Measurements from ENCODE around the gene NGEF.
"Not testable (repeated sequence)": the region's sequence is repeated elsewhere in the genome, so short reads cannot be mapped to it uniquely, and the experiment has no call there.

Gene NGEF

DNA sequence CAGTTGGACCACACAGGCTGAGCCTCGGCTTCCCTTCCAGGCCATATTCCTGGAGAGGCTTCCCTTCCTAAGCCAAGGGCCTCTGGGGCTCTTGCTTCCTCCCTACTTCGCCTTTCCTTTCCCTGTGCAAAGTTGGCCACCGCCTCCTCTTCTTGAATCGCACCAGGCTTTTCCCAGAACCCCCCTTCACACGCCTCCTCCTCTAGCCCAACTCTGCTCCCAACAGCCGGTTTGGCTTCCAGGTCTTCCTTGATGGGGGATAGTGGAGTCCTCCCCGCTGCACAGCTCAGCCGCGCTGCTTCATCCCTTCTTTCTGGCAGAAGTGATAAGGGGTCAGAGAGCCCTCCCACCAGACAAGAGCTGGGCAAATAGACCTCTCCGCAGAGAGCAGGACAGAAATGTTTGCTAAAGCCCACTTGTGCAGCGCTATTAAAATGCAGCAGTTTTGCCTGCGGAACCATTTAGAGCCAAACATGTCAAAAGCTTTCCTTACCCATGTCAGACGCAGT lies 86.6 kb downstream of the NGEF start:
- FAIRE-seq: no peak

DNA sequence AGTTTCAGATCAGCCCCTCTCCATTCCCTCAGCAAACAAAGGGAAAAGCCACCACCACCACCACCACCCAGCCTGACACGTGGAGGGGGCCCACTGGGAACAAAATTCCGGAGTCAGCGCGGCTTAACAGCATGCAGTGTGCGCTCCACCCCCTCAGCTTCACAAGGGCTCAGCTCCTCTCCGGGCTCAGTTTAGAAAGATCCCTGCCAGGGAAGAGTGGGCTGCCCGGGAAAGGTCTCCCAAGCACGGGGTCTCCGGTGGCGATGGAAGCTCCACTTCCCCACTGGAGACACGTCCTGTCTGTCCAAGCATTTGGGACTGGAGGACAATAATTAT lies 87.3 kb downstream of the NGEF start:
- FAIRE-seq: no peak

DNA sequence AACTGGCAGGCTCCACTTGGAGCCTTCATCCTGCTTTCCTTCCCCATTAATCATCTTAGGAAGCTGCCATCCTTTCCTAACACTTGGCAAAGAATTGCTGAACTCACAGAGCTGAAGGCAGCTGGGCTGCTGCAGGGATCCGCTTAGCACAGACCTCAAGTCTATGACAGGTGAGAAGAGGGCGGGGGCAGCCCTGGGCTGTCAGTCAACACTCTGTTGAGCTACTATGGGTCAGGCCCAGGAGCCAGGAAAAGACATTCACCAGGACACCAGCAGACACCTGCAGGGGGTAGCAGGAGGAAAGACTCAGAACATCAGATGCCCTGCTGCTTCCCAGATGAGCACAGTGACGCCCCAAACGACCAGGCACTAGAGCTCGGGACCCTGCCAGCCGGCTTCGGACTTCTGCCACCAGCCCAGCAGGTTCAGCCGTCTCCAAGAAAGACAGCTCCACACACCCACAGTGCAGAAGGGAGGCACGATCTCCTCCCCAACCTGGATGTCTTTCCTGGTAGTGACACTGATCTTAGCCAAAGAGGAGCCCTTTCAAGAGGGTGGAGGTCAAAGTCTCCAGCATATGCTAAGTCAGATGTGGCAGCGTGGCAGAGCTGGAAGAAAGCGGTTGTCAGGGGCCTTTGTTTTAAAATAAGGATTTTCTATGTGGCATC lies 87.8 kb downstream of the NGEF start:
- FAIRE-seq: no peak

DNA sequence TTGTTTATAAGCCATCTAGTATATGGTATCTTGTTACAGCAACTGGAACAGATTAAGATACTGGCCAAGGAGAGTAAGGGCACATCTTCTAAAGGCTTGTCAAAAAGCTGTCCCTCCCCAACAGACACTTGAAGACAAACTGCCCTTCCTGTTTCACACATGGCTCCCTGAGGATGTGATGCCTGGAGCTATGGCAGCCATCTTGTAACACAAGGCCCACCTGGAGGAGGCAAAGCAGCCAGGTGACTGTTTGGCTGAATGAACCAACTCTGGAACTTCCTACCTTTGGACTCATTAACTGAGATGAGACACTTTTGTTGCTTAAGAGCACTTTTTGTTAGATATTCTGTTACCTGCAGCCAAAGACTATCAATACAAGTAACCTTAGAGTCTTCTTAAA lies 88.6 kb downstream of the NGEF start:
- FAIRE-seq: no peak

DNA sequence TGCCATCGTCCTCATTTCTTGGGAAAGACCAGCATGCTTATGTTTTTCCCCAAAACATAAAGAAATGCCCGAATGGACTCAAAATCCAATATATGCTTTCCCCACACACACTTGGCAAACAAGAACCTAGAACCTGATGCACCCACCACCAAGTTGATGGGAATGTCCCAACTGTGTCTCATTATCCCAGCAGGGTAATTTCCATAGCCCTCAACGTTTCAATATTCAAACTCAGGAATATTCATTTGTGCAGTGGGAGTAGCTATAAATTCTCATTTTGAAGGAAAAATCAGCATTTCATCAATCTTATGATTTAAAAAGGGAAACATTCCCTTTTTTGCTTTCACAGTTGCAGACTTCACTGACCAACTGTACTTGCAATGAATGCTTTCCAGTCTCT lies 92.3 kb downstream of the NGEF start:
- no peak for FAIRE-seq

DNA sequence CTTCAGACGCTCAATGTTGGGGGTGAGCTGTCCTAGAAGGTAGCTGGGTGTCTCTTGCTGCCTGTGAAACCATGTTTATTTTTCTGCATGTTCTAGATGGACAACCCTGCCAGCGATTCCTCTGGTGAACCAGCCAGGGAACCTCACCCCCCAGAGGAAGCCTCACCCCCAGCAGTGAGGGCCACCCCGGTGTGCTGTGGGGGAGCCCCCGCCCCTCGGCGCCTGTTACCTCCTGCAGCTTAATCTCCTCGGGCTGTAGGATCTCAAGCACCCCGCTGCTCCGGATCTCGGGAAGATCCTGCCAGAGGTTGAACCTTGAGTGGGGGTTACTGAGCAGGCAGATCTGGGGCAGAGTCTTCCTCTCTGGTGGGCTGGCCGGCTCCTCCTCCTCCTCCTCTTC lies 93.0 kb downstream of the NGEF start:
- FAIRE-seq: no peak

DNA sequence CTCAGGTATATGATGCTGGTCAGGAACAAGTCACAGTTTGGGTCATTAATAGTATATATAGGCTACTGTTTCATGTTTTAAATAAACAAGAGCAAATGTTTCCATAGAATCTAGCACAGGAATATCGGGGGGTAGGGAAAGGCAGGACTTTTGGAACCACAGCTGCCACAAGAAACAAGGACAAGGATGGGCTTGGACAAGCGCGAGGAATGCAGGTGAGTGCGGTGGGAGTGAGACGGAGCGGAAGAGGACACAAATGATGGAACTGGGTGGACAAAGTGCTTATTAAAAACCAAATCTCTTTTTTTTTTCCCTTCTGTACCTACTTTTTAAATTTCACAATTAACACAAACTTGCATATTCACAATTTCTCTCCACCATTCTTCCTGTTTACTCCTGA lies 93.9 kb downstream of the NGEF start:
- no peak for FAIRE-seq

DNA sequence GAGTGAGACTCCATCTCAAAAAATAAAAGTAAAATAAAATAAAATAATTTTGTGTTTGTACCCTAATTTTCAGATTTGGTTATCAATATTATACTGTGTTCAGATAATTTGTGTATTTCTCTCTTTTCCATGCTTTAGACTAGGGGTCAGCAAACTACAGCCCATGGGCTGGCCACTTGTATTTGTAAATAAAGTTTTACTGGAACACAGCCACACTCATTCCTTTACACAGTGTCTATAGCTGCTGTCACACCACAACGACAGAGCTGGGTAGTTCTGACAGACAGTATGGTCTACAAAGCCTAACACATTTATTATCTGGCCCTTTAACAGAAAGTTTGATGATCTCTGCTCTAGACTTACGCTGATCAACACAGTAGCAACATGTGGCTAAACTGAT lies 99.2 kb downstream of the NGEF start:
- no peak for FAIRE-seq

DNA sequence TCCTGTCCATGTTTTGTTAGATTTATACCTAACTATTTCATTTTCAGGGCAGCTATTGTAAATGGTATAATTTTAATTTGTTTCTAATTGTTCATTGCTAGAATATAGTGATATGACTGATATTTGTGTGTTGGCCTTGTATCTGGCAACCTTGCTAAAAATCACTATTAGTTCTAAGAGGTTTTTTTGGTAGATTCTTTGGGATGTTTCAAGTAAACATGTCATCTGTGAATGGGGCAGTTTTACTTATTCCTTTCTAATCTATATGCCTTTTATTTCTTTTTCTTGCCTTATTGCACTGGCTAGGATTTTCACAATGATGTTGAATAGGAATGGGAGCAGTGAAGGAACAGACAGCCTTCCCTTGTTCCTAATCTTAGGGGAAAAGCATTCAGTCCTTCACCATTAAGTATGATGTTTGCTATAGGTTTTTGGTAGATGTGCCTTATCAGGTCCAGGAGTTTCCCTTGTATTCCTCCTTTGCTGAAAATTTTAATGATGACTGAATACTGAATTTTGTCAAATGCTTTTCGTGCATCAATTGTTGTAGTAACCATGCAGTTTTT lies 101.3 kb downstream of the NGEF start:
- no peak for FAIRE-seq

DNA sequence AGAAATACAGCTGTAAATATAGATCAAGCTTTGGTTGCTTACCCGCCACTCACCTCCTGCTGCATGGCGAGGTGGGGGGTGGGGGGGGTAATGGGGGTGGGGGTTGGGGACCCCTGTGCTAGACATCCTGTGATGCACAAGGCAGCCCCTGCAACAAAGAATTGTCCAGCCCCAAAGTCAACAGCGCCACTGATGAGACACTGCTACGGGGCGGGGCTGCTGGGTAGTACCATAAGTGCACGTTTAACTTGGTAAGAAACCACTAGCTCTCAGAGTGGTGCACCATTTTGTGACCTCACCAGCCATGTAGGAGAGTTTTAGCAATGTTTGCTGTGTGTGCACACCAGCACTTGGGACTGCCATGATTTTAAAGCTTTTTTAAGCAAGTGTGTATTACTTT lies 102.7 kb downstream of the NGEF start:
- FAIRE-seq: no peak

DNA sequence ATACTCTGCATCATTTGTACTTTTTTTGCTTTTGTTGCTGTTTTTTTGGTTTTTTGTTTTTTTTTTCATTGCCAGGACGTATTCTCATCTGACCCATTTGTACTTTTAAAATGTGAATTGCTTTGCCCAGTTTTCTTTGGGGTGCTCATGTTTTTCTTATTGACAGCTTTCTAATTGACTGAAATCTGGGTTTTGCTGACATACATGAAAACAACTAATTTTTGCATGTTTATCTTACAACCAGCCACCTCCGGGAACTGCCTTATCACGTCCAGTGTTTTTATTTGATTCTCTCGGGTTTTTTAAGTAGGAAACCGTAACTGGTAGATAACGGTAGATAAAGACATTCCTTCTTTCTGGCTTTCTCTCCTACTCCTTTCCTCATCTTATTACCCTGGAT lies 104.4 kb downstream of the NGEF start:
- FAIRE-seq: no peak

DNA sequence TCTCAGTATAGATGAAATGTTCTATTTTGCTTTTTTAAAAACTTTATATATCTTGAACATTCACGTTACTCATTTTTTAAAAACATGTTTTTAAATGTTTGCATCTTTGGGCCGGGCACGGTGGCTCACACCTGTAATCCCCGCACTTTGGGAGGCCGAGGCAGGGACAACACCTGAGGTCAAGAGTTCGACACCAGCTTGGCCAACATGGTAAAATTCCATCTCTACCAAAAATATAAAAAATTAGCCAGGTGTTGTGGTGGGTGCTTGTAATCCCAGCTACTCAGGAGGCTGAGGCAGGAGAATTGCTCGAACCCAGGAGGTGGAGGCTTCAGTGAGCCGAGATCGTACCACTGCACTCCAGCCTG lies 105.4 kb downstream of the NGEF start:
- not testable (repeated sequence) for FAIRE-seq

DNA sequence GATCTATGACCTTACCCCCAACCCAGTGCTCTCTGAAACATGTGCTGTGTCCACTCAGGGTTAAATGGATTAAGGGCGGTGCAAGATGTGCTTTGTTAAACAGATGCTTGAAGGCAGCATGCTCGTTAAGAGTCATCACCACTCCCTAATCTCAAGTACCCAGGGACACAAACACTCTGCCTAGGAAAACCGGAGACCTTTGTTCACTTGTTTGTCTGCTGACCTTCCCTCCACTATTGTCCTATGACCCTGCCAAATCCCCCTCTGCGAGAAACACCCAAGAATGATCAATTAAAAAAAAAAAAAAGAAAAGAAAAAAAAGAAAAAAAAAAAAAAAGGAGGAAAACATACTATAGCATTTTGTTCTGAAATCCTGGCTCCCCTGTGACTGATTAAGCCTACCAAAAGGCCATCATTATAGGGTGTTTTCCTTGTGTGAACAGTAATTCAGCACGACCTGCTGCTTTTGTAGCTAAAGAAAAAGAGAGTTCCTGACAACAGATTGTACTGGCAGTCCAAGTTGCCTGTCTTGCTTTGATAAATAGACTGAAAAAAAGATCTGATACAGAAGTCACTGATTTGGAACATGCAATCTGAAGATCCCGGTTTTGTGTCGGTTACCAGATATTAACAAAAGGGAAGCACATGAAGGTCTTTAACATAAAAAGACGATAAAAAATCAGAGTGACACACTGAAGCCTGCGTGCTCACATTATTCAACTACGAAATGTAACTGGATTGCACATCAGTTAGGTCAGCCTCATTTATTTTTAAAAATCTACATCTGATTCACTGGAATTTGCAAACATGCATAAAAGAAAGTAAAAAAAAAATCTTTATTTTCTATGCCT lies 106.0 kb downstream of the NGEF start:
- not testable (repeated sequence) for FAIRE-seq

DNA sequence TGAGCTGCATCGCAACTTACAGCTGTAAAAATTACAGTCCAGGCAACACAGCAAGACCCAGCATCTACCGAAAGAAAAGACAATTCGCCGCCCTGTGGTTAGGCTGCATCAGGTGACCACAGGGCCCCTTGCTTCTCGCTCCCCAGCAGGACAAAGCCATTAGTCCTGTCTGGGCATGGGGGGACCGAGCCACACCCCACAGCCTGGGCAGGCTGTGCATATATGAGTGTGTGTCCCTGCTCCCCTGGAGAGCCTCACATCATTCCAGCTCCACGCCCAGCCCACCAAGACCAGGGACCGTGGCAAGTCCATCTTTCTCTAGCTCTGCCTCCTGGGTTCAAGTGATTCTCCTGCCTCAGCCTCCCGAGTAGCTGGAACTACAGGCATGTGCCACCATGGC lies 109.1 kb downstream of the NGEF start:
- FAIRE-seq: no peak

DNA sequence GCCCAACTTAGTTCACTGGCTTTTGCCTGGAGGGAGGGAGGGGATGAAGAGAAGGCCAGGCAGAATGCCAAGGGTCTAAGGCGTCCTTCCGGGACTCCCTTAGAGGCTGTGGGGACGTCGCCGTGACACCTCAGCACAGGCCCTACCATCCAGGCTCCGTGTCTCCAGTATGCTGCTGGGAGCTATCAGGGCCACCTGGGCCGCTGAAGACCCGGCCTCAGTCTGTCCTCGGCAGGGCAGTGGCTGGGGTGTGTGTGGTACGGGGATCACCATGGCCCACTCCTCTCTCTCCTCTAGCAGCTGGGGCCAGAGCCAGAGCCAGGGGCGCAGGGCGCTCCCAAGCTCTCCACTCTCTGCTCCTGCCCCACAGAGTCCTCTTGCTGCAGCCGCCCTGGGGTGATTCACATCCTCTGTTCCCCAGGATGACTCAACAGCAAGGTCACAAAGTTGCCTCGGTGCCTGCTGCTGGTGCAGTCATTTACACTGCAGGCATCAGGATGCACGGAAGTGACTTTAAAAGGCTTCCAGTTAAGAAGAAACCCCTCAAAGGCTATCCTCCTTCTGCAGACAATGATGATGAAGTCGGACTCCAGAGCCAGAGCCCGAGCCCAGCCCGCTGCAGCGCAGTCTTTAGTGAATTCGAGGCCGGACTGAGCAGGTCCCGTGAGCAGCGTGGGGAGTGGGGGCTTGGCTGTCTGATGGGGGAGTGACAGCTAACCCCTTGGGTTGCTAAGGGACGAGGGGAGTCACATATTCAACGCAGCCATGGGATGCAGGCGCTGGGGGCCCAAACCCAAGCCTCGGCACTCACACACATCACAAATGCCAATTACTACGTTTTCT lies 111.1 kb downstream of the NGEF start:
- FAIRE-seq: no peak

DNA sequence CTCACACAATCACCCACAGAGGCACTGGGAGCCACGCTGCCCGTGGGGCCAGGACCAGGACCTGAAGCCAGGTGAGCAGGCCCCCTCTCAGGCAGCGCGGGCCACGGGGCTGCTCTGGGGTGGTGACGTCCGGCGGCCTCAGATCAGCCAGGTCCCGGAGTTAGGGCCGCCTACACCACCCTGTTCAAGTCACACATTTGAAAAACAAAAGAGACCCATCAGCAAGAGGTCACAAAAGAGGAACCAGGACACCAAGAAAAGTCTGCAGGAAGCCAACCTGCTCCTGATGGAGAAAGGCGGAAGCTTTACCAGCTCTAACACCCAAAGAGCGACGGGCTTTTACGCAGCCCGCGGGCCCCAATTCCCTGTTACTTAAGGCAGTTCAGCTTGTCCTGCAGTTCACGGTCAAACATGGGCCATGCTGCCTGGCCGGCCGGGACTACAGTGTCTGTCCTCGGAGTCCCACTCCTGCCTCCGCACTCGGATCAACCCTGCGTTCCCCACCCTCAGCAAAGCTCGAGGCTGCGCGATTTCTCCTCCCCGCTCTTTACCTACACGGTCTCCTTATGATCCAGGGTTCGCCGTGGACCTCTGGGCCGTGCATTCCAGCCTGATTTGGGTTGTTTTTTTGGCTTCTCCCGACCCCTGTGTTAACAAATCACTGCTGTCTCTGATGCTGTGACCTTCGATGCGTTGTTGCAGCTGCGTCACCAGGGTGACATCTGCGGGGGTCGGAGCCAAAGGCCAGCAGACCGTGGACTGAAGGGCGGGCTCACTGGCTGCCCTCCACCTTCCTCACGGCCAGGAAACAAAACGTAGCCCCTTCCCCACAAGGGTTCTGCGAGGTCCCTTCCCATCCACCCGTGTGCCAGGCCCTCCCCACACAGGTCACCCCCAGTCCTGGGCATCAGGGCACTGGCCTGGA lies 112.0 kb downstream of the NGEF start:
- FAIRE-seq: no peak

DNA sequence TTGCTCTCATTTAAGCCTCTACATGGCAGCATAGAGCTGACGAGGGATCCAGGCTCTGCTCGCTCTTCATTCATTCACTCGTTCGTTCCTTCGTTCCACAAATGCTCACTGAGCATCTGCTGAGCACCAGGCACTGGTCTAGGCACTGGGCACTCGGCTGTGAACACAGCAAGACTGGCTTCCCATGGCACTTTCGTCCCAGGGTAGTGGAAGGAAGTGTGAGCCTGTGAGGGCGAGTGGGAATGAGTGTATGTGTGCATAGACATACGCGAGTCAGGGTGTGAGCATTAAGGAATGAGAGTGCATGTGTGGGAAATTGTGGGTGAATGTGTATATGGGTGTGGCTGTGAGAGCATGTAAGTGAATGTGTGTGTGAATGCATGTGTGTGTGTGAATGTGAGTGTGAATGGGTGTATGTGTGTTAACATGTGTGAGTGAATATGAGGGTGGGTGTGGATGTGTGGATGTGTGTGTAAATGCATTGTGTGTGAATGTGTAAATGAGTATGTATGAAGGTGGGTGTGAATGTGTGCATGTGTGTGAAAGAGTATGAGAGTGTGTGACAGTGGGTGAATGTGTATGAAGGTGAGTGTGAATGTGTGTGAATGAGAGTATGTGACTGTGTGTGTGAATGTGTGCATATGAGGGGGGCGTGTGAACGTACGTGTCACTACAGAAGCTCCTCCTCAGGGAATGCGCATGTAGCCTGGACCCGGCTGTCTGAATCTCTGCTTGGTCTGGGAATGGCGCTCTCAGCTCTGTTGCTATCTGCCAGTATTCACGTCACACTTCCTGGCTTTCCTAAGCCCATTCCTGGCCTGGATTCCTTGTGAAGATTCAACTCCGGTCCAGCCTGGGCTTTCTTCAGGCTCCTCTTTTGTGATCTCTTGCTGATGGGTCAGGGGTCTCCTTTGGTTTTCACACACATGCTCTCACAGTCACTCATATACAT lies 114.2 kb downstream of the NGEF start:
- FAIRE-seq: no peak

DNA sequence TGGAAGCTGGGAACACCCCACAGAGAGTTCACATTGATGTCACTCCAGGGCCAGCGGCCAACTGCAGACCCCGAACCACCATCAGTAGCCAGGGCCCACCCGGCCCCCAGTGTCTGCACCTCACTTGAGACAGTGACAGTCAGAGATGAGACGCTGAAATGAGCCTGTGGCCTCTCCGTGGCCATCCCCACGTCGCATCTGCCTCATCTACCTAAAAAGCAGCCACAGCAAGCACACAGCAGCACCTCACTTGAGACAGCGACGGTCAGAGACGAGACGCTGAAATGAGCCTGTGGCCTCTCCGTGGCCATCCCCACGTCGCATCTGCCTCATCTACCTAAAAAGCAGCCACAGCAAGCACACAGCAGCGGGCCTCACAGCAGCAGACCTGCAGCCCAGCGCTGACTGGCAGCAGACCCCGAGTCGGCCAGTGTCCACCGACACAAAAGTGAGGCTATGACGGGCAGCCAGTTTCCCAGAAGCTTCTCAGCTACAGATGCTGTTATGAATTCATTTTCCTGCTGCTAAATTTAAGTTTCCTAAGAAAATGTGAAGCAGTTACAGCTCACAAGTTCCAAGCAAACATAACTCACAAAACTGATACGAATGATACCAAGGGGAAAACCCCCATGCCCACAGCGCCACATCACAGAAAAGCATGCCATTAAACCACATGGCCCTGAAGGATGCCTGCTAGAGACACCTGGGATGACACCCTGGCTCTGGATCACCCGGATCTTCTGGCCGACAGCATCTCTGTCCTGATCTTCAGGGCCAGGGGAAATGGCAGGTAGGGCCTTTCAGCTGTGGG lies 115.3 kb downstream of the NGEF start:
- FAIRE-seq: no peak

DNA sequence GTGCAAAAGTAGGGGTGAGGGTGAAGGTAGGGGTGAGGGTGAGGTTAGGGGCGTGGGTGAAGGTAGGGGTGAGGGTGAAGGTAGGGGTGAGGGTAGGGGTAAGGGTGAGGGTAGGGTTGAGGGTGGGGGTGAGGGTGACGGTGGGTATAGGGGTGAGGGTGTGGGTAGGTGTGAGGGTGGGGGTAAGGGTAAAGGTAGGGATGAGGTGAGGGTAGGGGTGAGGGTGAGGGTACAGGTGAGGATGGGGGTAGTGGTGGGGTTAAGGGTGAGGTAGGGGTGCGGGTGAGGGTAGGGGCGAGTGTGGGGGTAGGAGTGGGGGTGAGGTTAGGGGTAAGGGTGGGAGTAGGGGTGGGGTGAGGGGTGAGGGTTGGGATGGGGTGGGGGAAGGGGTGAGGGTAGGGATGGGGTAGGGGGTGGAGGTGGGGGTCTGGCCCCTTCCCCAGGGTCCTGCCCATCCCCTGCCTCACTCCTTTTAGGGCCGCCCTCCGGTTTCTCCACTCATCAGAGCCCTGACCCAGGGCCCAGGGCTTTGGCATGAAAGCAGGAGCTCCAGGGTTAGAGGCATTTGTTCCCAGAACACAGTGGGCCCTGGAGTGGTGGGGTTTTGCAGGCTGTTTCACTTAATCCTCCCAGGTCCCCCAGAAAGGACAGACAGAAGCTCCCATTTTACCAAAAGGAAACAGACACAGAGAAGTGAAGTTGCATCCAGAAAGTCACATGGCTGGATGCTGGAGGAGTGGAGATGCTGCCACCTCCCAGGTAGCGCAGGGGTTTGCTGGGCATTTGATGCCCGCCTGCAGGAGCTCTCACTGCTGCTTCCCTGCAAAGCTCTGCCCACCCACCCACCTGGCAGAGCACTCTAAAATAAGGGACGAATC lies 116.1 kb downstream of the NGEF start:
- FAIRE-seq: no peak

All from A204.1 (cell line).